Peyer's patch (tissue), 4 donors: ENCODE data around the gene PPIL6.

Experiments used
- CTCF ChIP-seq, 6 experiments: fragments of 450-650 bp in 4 of 6; fragments of 200-600 bp in 2 of 6; sonication (generic) in 1 of 6; IDR thresholded peaks; one replicate each; pipeline ENCODE4 v1.5.1; 2017 to 2019; ENCODE audit warnings: antibody characterized with exemption in 6 of 6, mild to moderate bottlenecking in 3 of 6, moderate library complexity in 1 of 6
- POLR2A ChIP-seq, 2 donors: fragments of 450-650 bp; IDR thresholded peaks; one replicate each; pipeline ENCODE4 v1.5.1; 2017; ENCODE audit warnings: antibody characterized with exemption in 2 of 2, mild to moderate bottlenecking in 2 of 2, moderate library complexity in 2 of 2

GRCh38 chr6:109458774-109459531 lies 18.5 kb upstream of the PPIL6 start:
- TF ChIP-seq POLR2A (IDR thresholded peaks at IDR 0.05) (no peak), CTCF (IDR thresholded peaks at IDR 0.05) (no peak)
